GM04503 (cell line): ENCODE measurements around the gene SAMD7.

Source experiments
- DNase-seq: peaks from one replicate; pipeline ENCODE4 v3.0.0-alpha.2; 2012; ENCODE audit warnings: low read depth

SAMD7 gene, protein sequence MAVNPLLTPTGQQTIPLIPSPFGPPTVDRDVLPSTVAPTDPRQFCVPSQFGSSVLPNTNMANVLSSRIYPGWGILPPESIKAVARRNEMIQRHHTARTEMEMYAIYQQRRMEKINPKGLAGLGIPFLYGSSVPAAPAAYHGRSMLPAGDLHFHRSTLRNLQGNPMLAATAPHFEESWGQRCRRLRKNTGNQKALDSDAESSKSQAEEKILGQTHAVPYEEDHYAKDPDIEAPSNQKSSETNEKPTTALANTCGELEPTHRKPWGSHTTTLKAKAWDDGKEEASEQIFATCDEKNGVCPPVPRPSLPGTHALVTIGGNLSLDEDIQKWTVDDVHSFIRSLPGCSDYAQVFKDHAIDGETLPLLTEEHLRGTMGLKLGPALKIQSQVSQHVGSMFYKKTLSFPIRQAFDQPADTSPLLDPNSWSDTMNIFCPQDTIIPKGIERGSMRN

GRCh38 chr3:169911272-169911671 is at the start of gene SAMD7:
SAMD7 (plus strand) TSS chr3:169911572; CDS start chr3:169919499, 7,927 bp downstream.
- DNase-seq: no peak

GRCh38 chr3:169861871-169862270 is 49.5 kb upstream of the SAMD7 start:
- no peak for DNase-seq

DNA sequence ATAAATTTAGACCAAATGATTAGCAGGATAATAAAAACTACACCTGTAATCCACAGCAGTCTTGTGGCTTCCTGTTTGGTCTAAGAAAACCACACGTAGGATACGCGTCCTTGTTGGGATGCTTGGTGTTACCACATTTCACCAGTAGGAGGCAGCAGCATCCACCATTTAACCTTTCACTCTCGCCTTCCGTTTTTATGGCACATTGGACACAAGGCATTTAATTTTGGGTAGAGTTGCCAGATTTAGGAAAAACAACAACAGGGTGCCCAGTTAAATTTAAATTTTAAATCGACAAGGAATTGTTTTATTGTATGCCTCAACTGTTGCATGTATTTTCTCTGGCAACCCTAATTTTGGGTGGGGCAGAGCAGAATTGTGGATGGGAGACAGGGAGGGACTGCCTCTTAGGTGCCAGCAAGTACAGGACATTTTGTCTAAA is 47.9 kb upstream of the SAMD7 start:
- DNase-seq: no peak

DNA sequence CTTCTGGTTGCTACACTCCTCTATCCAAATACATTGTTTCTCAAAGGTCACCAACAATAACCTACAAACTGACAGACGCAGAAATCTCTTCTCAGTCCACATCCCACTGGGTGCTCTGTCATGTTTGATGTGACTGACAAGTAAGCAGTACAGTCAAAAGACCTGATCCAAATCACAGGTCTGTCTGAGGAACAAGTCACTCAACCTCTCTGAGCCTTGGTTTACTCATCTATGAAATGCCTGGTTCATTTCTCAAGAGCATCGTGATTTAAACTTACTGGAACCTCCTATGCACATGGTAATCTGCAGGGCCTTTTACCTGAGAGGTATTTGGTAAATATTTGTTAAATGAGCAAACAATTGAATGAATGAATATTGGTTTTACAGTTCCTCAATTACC is 47.1 kb upstream of the SAMD7 start:
- no peak for DNase-seq

DNA sequence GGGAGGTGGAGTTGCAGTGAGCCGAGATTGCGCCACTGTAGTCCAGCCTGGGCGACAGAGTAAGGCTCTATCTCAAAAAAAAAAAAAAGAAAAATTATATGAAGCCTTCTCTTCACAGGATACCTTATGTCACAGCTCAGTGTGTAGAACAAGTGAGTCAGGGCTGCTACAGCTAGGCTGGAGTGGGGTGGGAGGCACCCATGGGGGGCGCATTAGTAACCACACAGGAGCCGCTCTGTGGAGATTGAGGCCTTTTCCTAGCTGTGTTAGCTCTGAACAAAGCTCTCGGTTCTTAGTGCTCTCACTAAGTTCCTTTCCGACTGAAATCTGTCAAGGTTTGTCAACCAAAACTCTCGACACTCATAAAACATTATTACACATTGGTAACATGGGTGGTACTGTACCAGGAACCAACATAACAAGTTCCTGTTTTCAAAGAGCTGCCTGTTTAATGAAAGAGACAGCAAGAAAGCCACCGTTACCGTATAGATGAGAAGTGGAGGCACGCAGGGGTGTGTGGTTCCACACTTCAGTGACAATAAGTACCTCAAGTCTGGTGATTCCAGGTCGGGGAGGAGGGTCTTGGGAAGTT is 46.1 kb upstream of the SAMD7 start:
- no peak for DNase-seq

DNA sequence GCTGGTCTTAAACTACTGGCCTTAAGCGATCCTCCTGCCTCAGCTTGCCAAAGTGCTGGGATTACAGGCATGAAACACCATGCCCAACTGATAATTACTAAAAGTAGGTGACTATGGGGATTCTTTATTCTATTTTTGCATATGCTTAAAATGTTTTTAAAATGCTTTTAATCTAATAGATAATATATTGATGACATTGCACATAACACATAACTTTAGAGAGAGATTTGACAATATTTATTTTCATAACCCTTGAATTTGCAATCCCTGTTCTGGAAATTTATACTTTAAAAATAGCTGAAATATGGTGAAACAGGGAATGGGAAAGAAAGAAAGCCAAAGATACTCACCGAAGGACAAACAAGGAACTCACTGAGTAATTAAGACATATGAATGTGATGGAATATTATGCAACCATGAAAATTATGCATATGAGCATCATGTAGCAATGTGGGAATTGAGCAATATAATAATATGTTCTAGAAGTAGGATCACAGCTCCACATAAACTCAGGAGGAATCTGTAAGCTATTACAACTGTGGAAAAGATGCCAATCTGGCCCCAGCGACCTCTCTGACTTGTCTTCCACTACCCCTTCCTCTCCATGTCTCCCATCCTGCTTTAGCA is 43.7 kb upstream of the SAMD7 start:
- DNase-seq: no peak

GRCh38 chr3:169868369-169868768 is 43.0 kb upstream of the SAMD7 start:
- no peak for DNase-seq

- no peak for DNase-seq
Observed at GRCh38 chr3:169869484-169870220, 41.7 kb upstream of the SAMD7 start, which contains the start of gene LRRC31. LRRC31 (minus strand) TSS chr3:169869935; CDS start chr3:169869807, 128 bp downstream.

GRCh38 chr3:169871129-169871886 is 40.1 kb upstream of the SAMD7 start:
- no peak for DNase-seq

GRCh38 chr3:169879013-169879557 is 32.3 kb upstream of the SAMD7 start:
- no peak for DNase-seq

GRCh38 chr3:169879845-169880575 is 31.4 kb upstream of the SAMD7 start:
- DNase-seq: no peak

GRCh38 chr3:169880576-169881250 is 30.7 kb upstream of the SAMD7 start:
- DNase-seq: no peak

DNA sequence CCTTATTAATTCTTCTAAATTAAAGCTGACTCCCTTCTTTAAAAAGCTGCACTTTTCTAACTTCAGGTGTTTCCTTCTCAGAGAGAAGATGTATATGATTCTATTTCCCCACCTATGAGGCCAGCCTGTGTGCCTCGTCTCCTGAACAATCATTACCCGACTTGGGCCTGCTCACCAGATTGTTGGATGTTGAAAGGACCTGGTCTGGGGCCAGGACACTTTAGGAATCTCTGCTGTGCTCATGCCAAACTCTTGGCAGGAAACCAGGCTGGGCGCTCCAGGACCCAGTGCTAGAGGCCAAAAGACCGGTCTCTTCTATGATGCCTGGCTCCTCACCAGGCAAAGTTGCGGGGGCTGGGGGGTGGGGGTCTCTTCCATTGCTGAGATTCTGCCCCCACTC is 24.7 kb upstream of the SAMD7 start:
- peak; percentile 52 for DNase-seq

GRCh38 chr3:169891886-169892285 is 19.5 kb upstream of the SAMD7 start:
- no peak for DNase-seq

GRCh38 chr3:169894110-169894509 is 17.3 kb upstream of the SAMD7 start:
- no peak for DNase-seq

- DNase-seq: no peak
Observed at GRCh38 chr3:169895072-169895471, 16.3 kb upstream of the SAMD7 start.

DNA sequence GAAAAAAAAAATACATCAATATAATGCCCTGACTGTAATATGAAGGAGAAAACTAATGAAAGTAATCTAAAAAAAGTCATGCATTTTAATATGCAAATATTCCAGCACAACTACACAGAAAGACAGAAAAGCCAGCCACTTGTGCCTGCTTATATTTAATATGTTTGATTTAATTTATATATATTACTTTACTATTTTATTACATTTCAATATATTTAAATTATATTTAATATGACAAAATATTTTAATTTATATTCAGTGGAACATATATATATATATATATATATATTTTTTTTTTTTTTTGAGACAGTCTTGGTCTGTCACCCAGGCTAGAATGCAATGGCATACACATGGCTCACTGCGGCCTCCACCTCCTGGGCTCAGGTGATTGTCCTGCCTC is 14.1 kb upstream of the SAMD7 start:
- no peak for DNase-seq

- no peak for DNase-seq
Observed at GRCh38 chr3:169901453-169901852, 9.9 kb upstream of the SAMD7 start.

DNA sequence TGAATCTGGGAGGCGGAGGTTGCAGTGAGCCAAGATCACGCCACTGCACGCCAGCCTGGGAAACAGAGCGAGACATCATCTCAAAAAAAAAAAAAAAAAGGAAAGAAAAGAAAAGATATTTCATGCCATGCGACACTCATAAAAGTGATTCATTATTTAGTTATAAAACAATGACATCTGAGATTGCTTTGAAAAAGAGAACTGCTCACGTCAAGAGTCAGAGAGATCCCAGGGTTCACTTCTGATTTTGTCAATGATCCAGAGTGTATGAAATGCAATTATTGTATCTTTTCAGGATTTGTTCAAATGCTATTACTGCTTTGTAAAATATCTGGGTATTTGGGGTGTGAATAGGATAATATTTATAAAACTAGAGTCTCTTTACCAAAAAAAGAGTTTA is 6.0 kb upstream of the SAMD7 start:
- DNase-seq: no peak

DNA sequence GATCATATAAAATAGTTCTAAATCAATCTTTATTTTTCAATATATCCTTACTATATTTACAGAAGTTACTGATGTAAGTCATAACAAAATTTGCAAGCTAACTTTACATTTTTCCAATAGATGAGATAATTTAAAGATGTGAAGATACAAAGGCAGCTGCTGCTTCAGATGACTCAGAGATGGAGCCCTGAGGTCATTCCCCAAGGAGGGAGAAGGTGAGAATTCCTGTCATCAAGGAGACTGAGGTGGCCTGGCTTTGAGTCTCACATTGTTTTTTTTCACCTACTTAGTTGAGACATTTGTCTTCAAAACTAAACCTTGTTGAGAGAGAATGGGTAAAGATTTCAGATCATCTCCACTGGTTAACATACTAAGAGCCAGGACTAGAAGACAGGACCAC is 3.9 kb upstream of the SAMD7 start:
- no peak for DNase-seq
